ENCODE data around the gene FANCB.

FANCB gene

DNA sequence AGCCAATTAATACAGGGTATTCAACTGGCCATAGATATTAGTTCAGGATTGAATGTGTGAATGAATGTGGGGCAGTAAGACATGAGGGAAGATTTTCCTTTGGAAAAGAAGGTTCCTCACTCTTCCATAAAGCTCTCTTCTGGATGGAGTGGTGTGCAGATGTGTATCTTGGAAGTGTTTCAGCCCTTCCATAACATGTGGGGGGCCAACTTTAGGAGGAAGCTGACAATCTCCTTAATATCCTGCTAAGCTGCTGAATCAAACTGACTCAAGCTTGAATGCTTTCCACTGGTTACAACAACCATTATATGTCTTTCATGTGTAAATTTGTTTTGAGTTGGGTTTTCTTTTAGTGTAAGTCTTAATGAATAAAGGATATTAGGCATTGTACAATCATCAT lies 40.3 kb downstream of the FANCB start:
- DNase-seq = no peak

DNA sequence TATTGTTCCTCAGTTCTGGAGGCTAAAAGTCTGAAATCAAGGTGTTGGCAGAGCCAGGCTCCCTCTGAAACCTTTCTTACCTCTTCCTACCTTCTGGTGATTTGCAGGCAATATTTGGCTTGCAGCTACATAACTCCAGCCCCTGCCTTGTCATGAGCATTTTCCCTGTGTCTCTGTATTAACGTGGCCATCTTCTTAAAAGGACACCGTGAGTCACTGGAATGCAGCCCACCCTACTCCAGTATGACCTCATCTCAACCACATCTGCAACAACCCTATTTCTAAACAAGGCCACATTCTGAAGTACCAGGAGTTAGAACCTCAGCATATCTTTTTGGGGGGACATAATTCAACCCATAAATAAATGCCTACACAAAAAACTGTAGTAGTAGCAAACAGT lies 40.7 kb downstream of the FANCB start:
- DNase-seq = no peak

DNA sequence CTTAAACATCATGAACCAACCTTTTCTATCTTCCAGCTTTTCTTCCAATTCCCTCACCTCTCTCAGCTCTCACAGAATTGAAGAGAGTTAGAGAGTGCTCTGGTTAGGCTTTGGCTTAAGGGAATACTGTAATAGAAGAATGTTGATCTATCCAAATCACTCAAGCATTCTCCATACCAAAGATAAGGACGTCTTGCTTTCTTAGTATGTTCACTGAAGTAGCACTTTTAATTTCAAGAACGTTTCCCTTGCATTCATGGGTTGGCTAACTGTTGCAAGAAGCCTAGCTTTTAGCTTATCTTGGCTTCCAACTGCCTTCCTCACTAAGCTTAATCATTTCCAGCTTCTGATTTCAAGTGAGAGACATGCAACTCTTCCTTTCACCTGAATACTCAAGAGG lies 43.2 kb downstream of the FANCB start:
- no peak for DNase-seq

- DNase-seq = no peak
Measured at GRCh38 chrX:14826319-14826718, 46.5 kb downstream of the FANCB start.

- DNase-seq = no peak
Measured at GRCh38 chrX:14825851-14826250, 47.0 kb downstream of the FANCB start.

- DNase-seq = no peak
Measured at GRCh38 chrX:14819769-14820168, 53.1 kb downstream of the FANCB start.

- no peak for DNase-seq
Measured at GRCh38 chrX:14817571-14817970, 55.3 kb downstream of the FANCB start.

DNA sequence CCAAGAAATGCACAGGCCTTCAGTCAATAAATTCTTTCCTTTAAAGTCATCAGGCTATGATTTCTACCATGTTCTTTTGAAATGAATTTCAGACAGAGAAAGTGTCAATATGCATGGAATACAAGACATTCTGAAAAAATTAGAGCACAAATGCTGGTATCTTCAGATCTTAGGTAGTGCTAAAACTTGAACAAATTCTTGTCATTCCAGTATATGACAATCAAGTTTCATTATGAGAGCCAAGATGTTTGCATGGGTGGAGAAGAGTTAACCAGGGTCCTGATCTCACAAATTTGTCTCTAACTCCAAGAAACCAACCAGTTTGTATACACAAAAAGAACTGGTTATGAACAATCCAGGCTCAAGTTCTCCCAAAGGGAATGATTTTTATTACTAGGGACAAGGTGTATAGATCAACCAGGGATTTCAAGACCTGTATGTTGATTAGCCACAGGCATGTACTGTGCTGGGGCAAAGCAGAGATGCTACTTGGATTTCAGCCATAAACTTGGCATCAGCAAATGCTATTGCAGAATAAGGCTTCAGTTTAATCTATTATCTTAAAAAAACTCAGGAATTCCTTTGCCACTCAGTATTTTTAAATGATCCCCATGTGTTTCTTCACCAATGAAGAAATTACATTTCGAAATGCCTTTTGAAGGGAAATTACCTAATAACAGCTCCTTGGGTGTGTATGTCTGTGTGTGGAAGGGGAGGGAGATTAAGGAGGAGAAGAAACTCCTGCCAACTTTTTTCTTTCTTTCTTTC lies 69.7 kb downstream of the FANCB start:
- no peak for DNase-seq

DNA sequence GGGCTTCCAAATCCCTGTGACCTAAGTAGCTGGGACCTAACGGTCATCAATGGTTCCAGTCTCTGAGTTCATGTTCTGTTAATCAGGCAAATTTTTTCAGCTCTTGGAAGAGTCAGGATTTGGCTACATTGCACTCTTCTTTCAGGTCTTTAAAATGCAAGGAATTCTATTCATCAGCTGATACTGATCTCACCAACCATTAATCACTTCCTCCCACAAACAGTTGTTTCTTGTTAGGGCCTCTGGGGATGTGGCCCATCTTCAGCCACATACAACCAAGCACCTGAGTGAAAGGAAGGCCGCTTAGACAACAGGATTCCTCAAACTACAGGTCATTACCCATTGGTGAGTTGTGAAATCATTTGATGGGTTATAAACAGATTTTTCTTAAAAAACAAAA lies 71.7 kb downstream of the FANCB start:
- no peak for DNase-seq

DNA sequence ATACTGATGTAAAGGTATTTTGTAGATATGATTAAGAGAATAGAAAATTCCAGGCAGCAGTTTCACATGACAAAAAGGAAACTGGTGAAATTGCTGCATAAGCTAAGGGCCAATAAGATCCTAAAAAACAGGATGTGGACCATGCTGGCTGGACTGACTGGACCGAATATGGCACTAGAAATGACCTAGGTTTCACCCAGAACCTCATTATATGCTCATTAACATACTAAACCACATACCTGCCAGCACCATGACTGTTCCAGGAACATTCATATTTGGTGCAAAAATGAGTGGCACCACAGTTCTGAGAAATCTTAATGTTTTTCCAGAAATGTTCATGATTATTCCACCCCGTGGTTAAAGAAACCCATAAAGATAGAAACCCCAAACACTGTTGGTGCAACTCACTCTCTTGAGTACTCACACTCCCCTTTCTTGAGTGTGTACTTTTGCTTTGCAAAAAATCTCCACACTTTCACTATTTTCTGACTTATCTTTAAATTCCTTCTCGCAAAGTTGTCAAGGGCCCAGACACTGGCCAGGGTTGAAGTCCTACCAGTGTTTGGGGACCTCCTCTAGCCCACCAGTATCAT lies 74.0 kb downstream of the FANCB start:
- no peak for DNase-seq
